ENCODE measurements around the gene SHOX. TPM values are rescaled to one million over a fixed set of nuclear protein-coding genes. Genes with fewer than 3 reads are reported as not detected.
"Not testable (repeated sequence)": the region's sequence is repeated elsewhere in the genome, so short reads cannot be mapped to it uniquely, and the experiment has no call there.

Gene SHOX
- polyA plus RNA-seq, 1 donor (not counting 4 experiments of a cell fraction or from before 2014, with no cell fraction given) = not detected

DNA sequence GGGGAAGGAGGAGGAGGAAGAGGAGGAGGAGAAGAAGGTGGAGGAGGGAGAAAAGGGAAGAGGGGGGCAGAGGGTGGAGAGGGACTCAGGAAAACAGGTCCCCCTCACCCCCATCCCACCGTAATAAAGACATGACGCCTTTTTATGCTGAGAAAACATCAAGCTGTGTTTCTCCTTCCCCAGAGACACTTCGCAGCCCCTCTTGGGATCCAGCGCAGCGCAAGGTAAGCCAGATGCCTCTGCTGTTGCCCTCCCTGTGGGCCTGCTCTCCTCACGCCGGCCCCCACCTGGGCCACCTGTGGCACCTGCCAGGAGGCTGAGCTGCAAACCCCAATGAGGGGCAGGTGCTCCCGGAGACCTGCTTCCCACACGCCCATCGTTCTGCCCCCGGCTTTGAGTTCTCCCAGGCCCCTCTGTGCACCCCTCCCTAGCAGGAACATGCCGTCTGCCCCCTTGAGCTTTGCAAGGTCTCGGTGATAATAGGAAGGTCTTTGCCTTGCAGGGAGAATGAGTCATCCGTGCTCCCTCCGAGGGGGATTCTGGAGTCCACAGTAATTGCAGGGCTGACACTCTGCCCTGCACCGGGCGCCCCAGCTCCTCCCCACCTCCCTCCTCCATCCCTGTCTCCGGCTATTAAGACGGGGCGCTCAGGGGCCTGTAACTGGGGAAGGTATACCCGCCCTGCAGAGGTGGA, 45.3 kb upstream of the SHOX start:
- H3K79me2 ChIP-seq (ENCODE audit: control insufficient read depth, insufficient read depth, low read length) = no peaks in the 10 kb centered on the region
- H3K4me3 ChIP-seq (ENCODE audit: control insufficient read depth in 2 of 3, extremely low read depth in 1 of 3, insufficient read depth in 2 of 3, low read depth in 1 of 3, low read length in 3 of 3) = no peak overlapping the region
- no peak overlapping the region for H3K9ac ChIP-seq (ENCODE audit: control insufficient read depth, extremely low read depth, insufficient read depth, low read length)
- no peak overlapping the region for H2AFZ ChIP-seq (ENCODE audit: control insufficient read depth, low read length)
- DNase-seq (ENCODE audit: low read depth, low spot score) = no peak
- no peaks in the 10 kb centered on the region for H3K9me3 ChIP-seq (ENCODE audit: control insufficient read depth, low read depth, low read length)
- no peaks in the 10 kb centered on the region for H3K4me1 ChIP-seq (ENCODE audit: control insufficient read depth, extremely low read depth, insufficient read depth, low read length)
- H4K20me1 ChIP-seq (ENCODE audit: control insufficient read depth, extremely low read depth, insufficient read depth, low read length) = no peaks in the 10 kb centered on the region
- no peaks in the 10 kb centered on the region for H3K9me1 ChIP-seq (ENCODE audit: control insufficient read depth, extremely low read depth, insufficient read depth, low read length)
- dilution Hi-C loops (cut with MboI; ENCODE audit: extremely low pct_ligation_motif_present, low sequenced_read_pairs) = no loop called here
- no peak overlapping the region for H3K4me2 ChIP-seq (ENCODE audit: control insufficient read depth, extremely low read depth, insufficient read depth, low read depth, low read length)
- H3K27me3 ChIP-seq (ENCODE audit: control insufficient read depth, extremely low read depth, insufficient read depth, low read length) = no peaks in the 10 kb centered on the region
- H3K27ac ChIP-seq (ENCODE audit: control insufficient read depth, insufficient read depth, low read length) = no peak overlapping the region
- no peak for TF ChIP-seq EZH2 (IDR thresholded peaks at IDR 0.05; ENCODE audit: low read length)
- H3K36me3 ChIP-seq (ENCODE audit: control insufficient read depth in 2 of 2, extremely low read depth in 1 of 2, insufficient read depth in 2 of 2, low read length in 2 of 2) = no peaks in the 10 kb centered on the region
- no peak for FAIRE-seq

DNA sequence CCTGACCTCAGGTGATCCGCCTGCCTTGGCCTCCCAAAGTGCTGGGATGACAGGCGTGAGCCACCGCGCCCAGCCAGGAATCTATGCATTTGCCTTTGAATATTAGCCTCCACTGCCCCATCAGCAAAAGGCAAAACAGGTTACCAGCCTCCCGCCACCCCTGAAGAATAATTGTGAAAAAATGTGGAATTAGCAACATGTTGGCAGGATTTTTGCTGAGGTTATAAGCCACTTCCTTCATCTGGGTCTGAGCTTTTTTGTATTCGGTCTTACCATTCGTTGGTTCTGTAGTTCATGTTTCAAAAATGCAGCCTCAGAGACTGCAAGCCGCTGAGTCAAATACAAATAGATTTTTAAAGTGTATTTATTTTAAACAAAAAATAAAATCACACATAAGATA, 44.2 kb upstream of the SHOX start:
- Histone ChIP-seq H3K4me1 (ENCODE audit: control insufficient read depth, extremely low read depth, insufficient read depth, low read length) (no peaks in the 10 kb centered on the region), H4K20me1 (ENCODE audit: control insufficient read depth, extremely low read depth, insufficient read depth, low read length) (no peaks in the 10 kb centered on the region), H3K9me3 (ENCODE audit: control insufficient read depth, low read depth, low read length) (no peaks in the 10 kb centered on the region), H3K4me3 (ENCODE audit: control insufficient read depth in 2 of 3, extremely low read depth in 1 of 3, insufficient read depth in 2 of 3, low read depth in 1 of 3, low read length in 3 of 3) (no peak overlapping the region), H3K27me3 (ENCODE audit: control insufficient read depth, extremely low read depth, insufficient read depth, low read length) (no peaks in the 10 kb centered on the region), H3K4me2 (ENCODE audit: control insufficient read depth, extremely low read depth, insufficient read depth, low read depth, low read length) (no peak overlapping the region), H2AFZ (ENCODE audit: control insufficient read depth, low read length) (no peak overlapping the region), H3K27ac (ENCODE audit: control insufficient read depth, insufficient read depth, low read length) (no peak overlapping the region), H3K9me1 (ENCODE audit: control insufficient read depth, extremely low read depth, insufficient read depth, low read length) (no peaks in the 10 kb centered on the region), H3K9ac (ENCODE audit: control insufficient read depth, extremely low read depth, insufficient read depth, low read length) (no peak overlapping the region), H3K79me2 (ENCODE audit: control insufficient read depth, insufficient read depth, low read length) (no peaks in the 10 kb centered on the region), H3K36me3 (ENCODE audit: control insufficient read depth in 2 of 2, extremely low read depth in 1 of 2, insufficient read depth in 2 of 2, low read length in 2 of 2) (no peaks in the 10 kb centered on the region)
- TF ChIP-seq CTCF (optimal IDR thresholded peaks at IDR 0.05 in 1 of 3, IDR thresholded peaks at IDR 0.05 in 1 of 3, conservative IDR thresholded peaks at IDR 0.05 in 1 of 3; ENCODE audit: extremely low read depth in 1 of 3, insufficient read depth in 2 of 3, low read length in 3 of 3) = no peak
- no peak for TF ChIP-seq EZH2 (IDR thresholded peaks at IDR 0.05; ENCODE audit: low read length)
- DNase-seq (ENCODE audit: low read depth, low spot score) (no peak), FAIRE-seq (no peak)
- dilution Hi-C loops (cut with MboI; ENCODE audit: extremely low pct_ligation_motif_present, low sequenced_read_pairs) = no loop called here

DNA sequence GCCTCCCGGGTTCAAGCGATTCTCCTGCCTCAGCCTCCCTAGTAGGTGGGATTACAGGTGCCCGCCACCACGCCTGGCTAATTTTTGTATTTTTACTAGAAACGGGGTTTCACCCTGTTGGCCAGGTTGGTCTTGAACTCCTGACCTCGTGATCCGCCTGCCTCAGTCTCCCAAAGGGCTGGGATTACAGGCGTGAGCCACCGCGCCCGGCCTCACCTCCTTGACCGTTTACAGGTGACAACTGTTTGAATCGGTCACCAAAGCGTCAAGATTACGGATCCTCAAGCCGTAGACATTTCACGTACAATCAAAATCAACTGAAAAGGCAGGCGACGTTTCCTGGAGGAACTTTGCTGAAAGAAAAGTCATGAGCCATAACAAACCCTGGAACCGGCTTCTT, 41.3 kb upstream of the SHOX start:
- H3K4me2 ChIP-seq (ENCODE audit: control insufficient read depth, extremely low read depth, insufficient read depth, low read depth, low read length); FAIRE-seq; H3K4me3 ChIP-seq (ENCODE audit: control insufficient read depth in 2 of 3, extremely low read depth in 1 of 3, insufficient read depth in 2 of 3, low read depth in 1 of 3, low read length in 3 of 3); H3K9ac ChIP-seq (ENCODE audit: control insufficient read depth, extremely low read depth, insufficient read depth, low read length); H3K27ac ChIP-seq (ENCODE audit: control insufficient read depth, insufficient read depth, low read length); DNase-seq (ENCODE audit: low read depth, low spot score); H3K9me1 ChIP-seq (ENCODE audit: control insufficient read depth, extremely low read depth, insufficient read depth, low read length); H3K9me3 ChIP-seq (ENCODE audit: control insufficient read depth, low read depth, low read length); H3K27me3 ChIP-seq (ENCODE audit: control insufficient read depth, extremely low read depth, insufficient read depth, low read length); H3K36me3 ChIP-seq (ENCODE audit: control insufficient read depth in 2 of 2, extremely low read depth in 1 of 2, insufficient read depth in 2 of 2, low read length in 2 of 2); H4K20me1 ChIP-seq (ENCODE audit: control insufficient read depth, extremely low read depth, insufficient read depth, low read length); H3K79me2 ChIP-seq (ENCODE audit: control insufficient read depth, insufficient read depth, low read length); dilution Hi-C loops (cut with MboI; ENCODE audit: extremely low pct_ligation_motif_present, low sequenced_read_pairs); H3K4me1 ChIP-seq (ENCODE audit: control insufficient read depth, extremely low read depth, insufficient read depth, low read length); H2AFZ ChIP-seq (ENCODE audit: control insufficient read depth, low read length): not testable (repeated sequence)

Data from keratinocyte (primary cell).